ENCODE measurements around the gene DOCK7.

DOCK7 gene

GRCh38 chr1:62405247-62405646 is 282.9 kb downstream of the DOCK7 start:
- no peak for DNase-seq

All from fibroblast of skin of back (primary cell).